ENCODE data around the gene LIPC.
A peak's percentile ranks its signal among the peaks of the same experiment; 100 is the strongest.

LIPC gene

DNA sequence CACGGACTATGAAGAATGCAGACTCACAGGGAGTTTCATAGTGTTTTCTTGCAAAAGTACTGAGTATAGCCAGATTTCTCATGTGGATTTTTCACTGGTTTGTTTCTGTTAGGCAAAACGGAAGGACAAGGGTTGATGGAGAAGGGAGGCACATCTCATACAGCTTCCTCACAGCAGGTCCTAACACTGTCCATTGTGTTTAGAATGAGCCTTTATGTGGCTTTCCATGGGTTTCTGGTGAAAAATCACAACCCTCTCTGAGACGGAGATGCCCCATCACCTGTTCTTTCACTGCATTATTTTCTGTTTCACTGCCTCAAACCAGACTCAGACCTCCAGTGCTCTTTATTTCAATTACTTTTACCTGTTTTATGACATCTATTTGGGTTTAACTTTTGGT lies 25.0 kb upstream of the LIPC start:
- no peak for DNase-seq (ENCODE audit: low spot score)

DNA sequence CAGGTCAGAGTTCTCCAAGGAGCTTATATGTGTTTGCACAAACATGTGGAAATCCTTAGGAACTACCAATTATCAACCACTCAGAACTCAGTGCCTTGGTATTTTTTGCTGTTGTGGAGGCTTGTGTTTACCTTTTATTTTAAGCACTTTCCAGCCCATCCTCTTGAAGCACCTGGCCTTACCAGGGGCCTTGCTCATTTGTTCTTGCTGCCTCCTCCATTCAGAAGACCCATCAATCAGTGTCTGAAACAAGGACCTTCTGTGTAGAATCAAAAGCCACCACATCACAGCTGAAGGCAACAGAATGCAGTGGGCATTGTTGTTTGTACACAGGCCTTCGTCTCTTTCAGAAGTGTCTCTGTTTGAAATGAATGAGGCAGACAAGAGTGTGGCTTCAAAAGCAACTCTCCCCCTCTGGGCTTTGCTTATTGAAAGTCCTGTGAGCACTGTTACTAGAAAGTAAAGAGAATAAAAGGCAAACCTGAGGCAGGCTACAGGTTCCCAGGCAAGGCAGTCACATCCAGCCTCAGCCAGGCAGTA lies 24.5 kb upstream of the LIPC start:
- no peak for DNase-seq (ENCODE audit: low spot score)

DNA sequence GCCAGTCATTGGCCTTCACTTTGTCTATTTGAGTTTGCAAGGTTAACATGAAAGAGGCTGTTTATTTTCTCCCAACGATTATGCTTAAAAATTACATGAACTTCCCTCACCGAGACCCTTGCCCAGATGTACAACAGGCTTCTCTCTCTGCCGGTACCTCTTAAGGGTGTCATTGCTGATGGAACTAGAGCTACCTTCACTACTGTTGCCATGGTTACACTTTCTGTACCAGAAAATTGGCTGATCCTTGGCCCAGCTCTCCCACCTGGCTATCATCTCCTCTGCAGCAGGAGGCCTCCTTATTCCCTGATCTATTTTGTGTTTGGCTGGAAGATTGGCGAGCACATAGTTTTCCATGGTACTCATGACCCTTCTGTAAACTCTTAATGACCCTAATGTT lies 24.0 kb upstream of the LIPC start:
- DNase-seq (ENCODE audit: low spot score), result no peak

DNA sequence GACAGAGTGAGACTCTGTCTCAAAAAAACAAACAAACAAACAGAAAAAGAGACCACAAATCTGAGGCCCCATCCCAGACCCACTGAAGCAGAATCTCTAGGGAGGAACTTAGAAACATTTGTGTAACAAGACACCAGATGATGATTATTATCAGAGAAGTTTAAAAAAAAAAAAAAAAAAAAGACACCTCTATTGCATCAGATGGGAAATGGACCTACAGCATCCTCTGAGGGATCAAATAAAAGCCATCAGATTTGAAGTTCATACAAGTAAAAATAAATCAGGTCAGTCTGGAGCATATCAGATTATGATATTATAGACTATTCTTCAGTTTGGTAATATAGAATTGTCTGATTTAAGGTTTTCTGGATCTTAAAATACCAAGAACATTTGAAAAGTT lies 21.9 kb upstream of the LIPC start:
- DNase-seq (ENCODE audit: low spot score), result no peak

DNA sequence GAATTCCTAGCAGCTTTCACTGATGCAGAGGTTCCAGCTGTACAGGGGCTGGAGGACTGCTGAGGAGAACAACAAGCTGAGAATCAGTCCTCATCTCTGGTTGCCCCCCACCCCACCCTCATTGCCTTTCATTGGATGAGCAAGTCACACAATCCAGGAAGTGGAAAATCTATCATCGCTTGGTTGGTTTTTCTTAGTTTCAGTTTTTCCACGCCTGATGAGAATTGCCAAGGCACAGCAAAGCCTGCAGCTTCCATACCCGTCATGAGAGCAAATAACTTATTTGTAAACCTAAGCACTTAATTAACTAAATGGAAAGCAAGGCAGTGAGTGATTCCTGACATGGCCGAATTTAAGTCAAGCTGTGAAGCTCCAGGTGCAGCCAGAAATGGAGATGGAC lies 21.4 kb upstream of the LIPC start:
- no peak for DNase-seq (ENCODE audit: low spot score)

DNA sequence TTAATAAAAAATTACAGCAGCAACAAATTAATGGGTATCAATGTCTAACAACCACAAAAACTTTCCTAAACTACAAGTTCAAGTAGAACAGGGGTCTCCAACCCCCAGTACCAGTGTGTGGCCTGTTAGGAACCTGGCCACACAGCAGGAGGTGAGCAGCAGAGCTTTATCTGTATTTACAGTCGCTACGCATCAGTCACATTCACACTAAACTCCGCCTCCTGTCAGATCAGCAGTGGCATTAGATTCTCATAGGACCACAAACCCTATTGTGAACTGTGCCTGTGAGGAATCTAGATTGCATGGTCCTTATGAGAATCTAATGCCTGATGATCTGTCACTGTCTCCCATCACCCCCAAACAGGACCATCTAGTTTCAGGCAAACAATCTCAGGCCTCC lies 18.5 kb upstream of the LIPC start:
- no peak for DNase-seq (ENCODE audit: low spot score)

DNA sequence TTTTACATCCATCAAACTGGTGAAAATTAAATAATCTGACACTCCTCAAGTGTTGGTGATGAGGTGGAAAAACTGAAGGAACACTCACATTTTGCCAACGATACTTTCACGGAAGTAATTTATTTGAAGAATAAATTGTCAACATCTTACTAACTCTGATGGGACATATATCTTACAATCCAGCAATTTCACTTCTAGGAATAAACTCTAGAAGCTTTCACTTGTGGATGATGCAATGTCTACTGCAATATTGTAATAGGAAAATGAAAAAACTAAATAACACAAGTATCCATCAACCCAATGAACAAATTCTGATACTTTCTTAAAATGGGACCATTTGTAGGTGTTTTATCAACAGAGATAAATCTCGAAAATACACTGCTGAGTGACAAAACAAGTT lies 16.2 kb upstream of the LIPC start:
- DNase-seq (ENCODE audit: low spot score), result no peak

DNA sequence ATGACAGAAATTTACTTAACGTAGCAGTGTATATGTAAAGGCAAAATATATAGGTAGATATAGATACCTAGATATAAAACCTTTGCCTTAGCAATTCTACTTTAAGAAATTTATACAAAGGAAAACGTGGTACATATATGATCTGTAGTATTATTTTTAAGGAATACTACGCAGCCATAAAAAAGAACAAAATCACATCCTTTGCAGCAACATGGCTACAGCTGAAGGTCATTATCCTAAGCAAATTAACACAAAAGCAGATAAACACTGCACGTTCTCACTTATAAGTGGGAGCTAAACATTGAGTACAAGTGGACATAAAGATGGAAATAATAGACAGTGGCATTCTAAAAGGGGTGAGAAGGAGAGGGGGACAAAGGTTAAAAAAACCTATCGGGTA lies 14.8 kb upstream of the LIPC start:
- DNase-seq (ENCODE audit: low spot score), result no peak

DNA sequence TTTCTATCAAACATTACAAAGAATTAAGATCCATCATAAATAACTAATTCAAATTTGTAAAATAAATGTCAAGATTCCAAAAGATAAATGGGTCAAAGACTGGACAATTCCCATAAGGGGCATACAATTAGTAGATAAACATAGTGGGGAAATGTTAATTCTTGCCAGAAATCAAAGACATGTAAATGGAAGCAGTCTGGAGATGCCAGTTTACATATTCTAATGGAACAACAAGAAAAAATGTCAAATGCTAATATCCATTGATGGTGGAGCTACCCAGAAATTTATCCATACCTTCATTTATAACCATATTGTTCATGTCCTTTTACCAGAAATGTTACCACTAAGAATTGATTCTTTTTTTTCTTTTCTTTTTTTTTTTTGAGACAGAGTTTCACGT lies 13.7 kb upstream of the LIPC start:
- DNase-seq (ENCODE audit: low spot score), result no peak

DNA sequence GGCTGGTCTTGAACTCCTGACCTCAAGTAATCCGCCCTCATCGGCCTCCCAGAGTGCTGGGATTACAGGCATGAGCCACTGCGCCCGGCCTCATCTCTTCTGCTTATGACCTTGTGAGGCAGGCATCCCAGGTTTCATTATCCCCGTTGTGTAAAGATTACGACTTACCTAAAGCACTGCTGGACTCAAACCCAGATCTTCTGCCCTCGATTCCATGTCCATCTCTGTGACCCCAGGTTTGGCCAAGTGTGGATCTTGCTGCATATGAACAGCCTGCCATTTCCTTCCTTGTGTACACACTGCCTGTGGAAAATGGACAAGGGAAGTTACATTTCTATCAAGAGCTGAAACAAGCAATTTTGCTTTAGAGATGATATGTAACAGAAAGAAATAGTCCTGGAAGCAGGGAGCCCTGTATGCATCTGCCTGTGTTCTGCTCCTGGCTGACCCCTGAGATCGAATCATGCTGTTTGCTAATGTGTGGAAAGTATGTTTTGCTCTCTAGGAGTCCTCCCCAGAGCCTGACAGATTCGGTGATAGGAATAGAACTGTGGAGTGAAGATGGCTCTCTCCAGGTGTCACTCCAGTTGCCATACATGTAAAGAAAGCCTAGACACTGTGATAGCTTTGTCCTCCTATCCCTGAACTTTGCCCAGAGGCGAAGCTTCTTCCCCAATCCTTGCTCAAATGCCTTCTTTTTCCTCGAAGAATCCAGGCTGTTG lies 11.8 kb upstream of the LIPC start:
- no peak for DNase-seq (ENCODE audit: low spot score)

DNA sequence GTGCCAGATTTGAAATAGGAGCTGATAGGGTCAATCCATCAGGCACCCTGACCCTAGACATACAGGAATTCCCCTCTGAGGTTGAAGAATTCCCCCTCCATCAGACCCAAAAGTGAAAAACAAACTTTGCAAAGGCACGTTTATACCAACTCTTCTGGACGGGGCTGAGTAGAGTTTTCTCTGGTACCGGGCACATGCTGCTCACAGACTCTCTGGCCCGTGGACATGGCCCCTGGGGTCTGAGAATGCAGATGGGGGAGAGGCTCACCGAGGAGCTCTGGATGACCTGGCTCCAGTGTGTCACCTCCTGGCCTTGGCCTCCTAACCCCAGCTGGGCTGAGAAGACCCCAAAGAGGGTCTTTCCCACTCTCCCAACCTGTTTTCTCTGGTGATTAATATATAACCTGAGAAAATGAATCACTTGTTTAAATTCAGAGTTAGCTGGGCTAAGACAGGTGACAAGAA lies 11.2 kb upstream of the LIPC start:
- DNase-seq (ENCODE audit: low spot score), result no peak

DNA sequence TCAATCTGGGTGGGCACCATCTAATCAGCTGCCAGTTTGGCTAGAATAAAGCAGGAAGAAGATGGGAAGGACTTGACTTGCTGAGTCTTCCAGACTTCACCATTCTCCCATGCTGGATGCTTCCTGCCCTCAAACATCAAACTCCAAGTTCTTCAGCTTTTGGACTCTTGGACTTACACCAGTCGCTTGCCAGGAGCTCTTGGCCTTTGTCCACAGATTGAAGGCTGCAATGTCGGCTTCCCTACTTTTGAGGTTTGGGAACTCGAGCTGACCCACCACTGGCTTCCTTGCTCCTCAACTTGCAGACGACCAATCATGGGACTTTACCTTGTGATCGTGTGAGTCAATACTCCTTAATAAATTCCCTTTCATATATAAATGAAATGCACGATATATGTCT lies 8.6 kb upstream of the LIPC start:
- no peak for DNase-seq (ENCODE audit: low spot score)

DNA sequence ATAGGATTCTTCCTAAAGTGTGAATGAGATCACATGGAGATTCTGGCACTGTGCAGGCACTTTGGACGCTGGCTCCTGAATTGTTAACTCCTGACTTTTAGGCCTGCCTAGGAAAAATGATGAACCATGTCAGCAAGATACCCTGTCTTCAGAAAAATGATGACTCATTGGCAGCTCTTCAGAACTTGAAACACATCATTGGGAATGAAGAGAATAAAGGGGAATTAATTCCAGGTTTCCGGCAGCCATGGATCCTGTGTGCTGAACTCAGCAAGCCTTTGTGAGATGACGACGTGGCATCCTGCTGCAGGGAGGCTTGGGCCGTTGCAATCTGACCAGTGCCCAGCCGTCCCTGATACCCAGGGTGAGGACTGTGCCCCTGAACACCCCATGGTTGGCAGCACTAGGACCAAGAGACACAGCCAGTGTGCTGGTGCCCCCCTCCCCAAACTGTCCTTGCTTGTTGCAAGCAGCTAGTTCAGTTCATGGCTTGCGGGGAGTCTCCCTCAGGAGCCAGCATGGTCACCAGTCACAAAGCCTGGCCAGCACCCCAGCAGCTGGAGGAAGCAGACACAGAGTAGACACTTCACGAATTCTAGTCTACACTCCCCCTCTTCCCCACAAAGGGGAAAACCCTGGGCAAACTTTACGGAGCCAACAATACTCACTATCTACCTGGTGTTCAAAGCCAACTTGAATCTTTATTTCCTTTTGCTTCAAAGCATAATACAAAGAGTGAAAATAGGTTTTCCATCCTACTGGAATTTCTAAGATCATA lies 7.8 kb upstream of the LIPC start:
- DNase-seq (ENCODE audit: low spot score), result no peak

DNA sequence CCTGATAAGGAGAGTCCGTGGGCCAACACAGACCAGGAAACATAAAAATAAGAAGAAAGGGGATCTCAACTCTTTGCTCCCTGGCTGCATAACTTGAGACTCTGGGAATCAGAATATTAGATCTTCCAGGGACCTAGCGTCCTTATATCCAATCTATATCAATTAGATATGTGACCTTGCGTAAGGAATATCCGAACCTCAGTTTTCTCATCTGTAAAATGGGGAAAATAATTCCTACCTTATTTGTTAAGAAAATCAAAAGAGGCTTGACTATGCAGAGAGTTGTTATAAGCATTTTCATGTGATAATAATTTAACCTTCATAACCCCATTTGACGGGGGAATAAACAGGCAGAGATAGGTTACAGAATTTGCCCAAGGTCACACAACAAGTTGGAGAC lies 7.1 kb upstream of the LIPC start:
- DNase-seq (ENCODE audit: low spot score), result no peak

DNA sequence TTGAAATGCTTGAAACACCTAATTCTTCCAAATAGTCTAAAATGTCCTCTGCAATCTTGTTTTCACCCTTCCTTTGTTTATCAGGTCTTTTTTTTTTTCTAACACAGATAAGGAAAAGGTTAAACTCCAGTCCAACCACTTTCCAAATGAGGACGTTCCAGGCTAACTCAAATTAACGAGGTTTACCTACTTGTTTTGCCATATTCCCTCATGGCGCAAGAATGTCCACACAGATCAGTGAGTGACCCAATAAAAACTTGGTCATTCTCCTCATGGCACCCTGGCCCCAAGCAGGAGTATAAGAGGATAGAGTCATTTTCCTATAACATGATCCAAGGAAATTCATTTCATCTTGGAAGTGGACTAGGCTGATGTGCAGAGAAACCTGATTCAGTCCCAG lies 6.6 kb upstream of the LIPC start:
- DNase-seq (ENCODE audit: low spot score), result no peak

DNA sequence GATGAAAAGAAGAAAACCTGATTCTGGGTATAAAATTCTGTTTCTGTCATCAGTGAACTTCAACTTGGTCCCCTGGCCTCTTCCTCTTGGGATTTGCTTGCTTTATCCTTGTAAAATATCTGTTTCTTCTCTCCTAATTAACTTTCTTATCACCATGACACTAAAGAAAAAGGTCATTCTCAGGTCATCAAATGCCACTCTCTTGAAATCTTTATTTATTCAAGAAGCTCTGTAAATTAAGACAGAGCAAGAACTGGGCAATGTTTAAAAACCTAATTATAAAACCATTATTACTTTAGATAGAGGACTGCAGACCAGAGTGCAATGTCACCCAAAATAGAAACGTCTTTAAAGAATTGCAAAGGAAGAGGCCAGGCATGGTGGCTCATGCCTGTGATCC lies 6.0 kb upstream of the LIPC start:
- peak; percentile 88 for DNase-seq (ENCODE audit: low spot score)

DNA sequence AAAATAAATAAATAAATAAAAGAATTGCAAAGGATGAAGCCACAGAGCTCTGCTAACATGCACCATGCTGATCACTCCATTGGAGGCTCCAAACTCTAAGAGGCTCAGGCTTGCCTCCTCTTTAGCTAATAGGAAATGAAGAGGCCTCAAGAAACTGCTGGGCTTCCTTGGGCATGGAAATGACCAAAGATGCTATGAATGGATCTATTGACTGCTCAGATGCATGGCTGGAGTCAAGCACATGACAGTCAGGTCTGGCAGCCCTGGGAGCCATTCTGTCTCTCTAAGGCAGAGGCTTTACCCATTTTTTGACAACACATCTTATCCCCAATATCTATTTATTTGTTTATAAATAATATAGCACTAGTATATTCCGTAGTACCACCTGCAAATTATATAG lies 5.3 kb upstream of the LIPC start:
- DNase-seq (ENCODE audit: low spot score), result no peak

DNA sequence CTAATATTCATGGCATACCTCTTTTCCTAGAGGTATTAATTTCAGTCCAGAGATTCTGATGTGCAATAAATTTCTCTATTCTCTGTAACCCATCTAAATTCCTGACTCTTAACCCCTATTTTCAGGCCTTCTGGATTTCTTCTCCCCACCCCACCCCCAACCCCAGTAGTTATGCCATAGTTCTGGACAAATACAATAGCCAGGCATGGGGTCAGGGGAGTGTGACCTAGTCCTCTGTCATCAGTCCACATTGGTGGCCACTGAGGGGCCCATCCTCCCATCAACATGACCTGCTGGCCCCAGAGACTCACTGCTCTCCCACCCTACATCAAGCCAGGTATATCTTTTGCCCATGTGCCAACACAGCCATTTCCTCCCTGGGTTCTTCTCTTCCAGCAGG lies 3.8 kb upstream of the LIPC start:
- DNase-seq (ENCODE audit: low spot score), result no peak

DNA sequence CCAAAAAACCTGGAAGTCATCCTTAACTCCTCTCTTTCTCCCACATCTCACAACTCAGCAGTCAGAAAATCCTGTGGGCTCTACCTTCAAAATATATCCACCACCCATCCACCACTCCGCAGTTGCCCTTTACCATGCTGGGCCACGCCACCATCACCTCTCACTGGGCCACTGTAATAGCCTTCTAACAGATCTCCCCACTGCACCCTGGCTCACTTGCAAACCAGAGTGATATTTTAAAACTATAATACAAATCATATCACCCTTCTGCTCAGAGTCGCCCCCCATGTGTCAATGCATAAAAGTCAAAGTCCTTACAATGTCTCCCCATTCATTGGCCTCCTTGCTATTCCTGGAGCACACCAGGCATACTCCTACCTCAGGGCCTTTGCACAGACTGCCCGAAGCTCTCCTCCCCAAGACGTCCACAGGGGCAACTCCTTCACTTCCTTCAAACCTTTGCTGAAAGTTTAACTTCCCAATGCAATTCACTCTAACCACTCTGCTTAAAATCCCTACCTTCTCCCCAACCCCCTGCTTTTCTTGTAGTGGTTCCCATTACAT lies 1.5 kb upstream of the LIPC start:
- DNase-seq (ENCODE audit: low spot score), result no peak

DNA sequence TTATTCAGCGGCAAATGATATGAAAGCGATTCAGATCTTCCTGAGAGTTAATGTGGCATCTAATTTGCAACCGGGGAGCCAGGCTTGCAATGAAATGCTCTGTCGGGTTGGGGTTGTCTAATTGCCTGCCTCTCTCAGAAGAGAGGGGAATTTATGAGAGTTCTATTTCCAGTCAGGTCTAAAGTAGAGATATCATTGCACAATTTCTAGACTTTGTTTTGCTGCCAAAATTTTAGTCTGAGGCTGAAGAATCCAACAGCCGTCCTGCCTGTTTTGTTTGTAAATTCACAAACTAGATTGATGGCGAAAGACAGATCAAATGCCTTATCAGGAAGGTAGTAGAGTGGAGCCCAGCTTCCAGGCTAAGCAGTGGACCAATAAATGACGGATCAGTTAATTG lies 610 bp downstream of the LIPC start:
- no peak for DNase-seq (ENCODE audit: low spot score)

DNA sequence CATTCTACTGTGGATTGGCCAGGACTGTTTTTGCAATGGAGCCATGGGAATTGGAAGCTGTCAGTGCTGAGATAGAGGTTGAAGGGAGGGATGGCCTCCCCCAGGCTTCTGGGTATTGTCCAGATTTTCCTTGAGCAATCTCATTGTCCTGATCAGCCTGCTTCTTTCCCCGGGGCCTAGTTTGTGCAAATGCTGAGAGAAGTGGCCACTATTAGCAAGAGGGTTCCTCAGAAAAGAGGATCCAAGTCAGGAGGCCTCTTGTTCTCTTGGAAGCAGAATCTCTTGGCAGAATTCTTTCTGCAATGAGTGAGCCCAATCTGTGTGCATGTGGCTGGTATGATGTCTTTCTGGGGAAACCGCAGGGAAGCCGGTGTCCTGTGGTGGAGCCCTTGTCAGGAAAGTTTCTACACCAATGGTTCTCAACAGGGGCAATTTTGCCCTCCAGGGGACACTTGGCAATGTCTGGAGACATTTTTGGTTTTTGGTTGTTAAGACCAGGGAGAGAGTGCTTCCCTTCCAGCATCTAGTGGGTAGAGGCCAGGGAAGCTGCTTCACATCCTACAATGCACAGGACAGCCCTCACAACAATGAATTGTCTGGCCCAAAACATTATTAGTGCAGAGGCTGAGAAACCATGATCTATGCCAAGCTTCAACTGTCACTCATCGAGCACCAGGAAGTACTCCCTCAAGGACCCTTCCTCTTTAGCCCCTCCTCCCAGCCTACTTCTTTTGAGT lies 2.0 kb downstream of the LIPC start:
- no peak for DNase-seq (ENCODE audit: low spot score)

DNA sequence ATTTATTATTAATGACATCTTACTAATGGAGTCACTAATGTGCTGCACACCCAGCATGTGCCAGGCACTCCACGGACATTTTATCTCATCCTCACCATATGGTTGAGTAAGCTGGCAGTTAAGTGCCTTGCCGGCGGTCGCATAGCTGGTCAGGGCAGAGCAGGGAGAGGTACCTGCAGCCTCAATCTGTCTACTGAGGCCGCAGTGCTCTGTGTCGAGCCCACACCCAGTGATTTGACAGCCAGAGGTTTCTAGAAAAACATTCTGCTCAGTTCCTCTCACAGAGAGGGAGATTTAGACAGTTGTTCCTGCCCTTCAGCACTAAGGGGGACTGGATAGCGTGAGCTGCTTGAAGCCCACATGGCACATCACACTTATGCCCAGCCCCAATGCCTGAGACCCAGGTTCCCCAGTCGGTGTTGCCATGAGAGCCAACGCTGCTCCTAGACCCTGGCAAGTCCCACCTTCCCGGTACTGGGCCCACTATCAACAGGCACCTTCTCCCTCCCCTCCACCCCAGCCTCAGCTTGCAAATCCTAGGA lies 2.6 kb downstream of the LIPC start:
- no peak for DNase-seq (ENCODE audit: low spot score)
